IPS DF 6.9 (cell line): Measurements from ENCODE around the gene OSBPL9.

Source experiments
- DNase-seq: peaks from one replicate; pipeline ENCODE4 v3.0.0-alpha.2; 2013; ENCODE audit warnings: low read depth, low spot score
- H3K27ac ChIP-seq: one replicate; pipeline ENCODE4 v1.5.1; 2013; ENCODE audit warnings: low read length, control low read depth
- H3K27me3 ChIP-seq: 2 replicates; pipeline ENCODE4 v1.6.1; 2013; ENCODE audit warnings: mild to moderate bottlenecking, low read length; ENCODE audit not compliant: control insufficient read depth, insufficient read depth
- H3K36me3 ChIP-seq: 2 replicates; pipeline ENCODE4 v1.6.1; 2013; ENCODE audit warnings: low read length; ENCODE audit not compliant: control insufficient read depth, insufficient read depth
- H3K4me1 ChIP-seq: 2 replicates; pipeline ENCODE4 v1.6.1; 2013; ENCODE audit warnings: low read length; ENCODE audit not compliant: control insufficient read depth, insufficient read depth
- H3K4me3 ChIP-seq: 2 replicates; pipeline ENCODE4 v1.5.1; 2013; ENCODE audit warnings: mild to moderate bottlenecking, low read length
- H3K9me3 ChIP-seq: 2 replicates; pipeline ENCODE4 v1.6.1; 2013; ENCODE audit warnings: low read length, inconsistent platforms; ENCODE audit not compliant: control insufficient read depth, insufficient read depth
- WGBS: extraction: QIAGEN DNeasy Blood & Tissue Kit; methylation state at CpG from one replicate; pipeline ENCODE4 v1.1.7; 2013; ENCODE audit warnings: mixed read lengths, missing lambda C conversion rate; ENCODE audit not compliant: insufficient read length, insufficient coverage; 5-methylcytosine and 5-hydroxymethylcytosine counted together

Gene OSBPL9

GRCh38 chr1:51734896-51735745 is 118.2 kb downstream of the OSBPL9 start:
- no CpG with 5 or more reads among the region's 7 CpGs for WGBS
- no peaks in the 10 kb centered on the region for H3K9me3 ChIP-seq
- no peak for DNase-seq
- H3K36me3 ChIP-seq = no peaks in the 10 kb centered on the region
- no peak overlapping the region for H3K27ac ChIP-seq
- H3K4me3 ChIP-seq = no peak overlapping the region
- H3K27me3 ChIP-seq = no peaks in the 10 kb centered on the region
- no peaks in the 10 kb centered on the region for H3K4me1 ChIP-seq

- Histone ChIP-seq H3K9me3 (no peaks in the 10 kb centered on the region), H3K36me3 (no peaks in the 10 kb centered on the region), H3K4me1 (no peaks in the 10 kb centered on the region), H3K4me3 (no peak overlapping the region), H3K27ac (no peak overlapping the region), H3K27me3 (no peaks in the 10 kb centered on the region)
- DNase-seq = no peak
- 100% methylated on average over 1 of the region's 5 CpGs for WGBS
These were observed 118.9 kb downstream of the OSBPL9 start for GRCh38 chr1:51735746-51736254.

- DNase-seq = no peak
- Histone ChIP-seq H3K4me3 (no peak overlapping the region), H3K27me3 (no peaks in the 10 kb centered on the region), H3K4me1 (no peaks in the 10 kb centered on the region), H3K36me3 (no peaks in the 10 kb centered on the region), H3K27ac (no peak overlapping the region), H3K9me3 (no peaks in the 10 kb centered on the region)
These were observed 119.8 kb downstream of the OSBPL9 start for GRCh38 chr1:51736702-51737101.

DNA sequence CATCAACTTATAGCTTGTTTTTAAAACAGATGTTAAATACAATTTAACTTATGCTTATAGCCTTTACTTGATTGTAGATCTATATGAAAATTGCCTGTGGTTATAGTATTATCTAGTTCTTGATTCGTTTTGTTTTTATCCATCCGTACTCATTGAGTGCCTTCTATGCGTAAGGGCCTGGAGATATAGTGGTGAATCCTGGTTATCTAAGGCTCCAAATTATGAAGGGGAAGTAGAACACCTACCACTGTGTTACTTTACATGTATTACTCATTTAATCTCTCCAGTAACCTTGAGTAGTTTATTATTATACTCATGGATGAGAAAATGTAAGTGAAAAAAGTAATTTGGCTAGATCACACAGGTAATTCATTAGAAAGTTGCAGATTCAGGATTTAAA is 121.8 kb downstream of the OSBPL9 start:
- Histone ChIP-seq H3K27ac (no peak overlapping the region), H3K9me3 (no peaks in the 10 kb centered on the region), H3K4me1 (no peaks in the 10 kb centered on the region), H3K27me3 (no peaks in the 10 kb centered on the region), H3K36me3 (no peaks in the 10 kb centered on the region), H3K4me3 (no peak overlapping the region)
- DNase-seq = no peak
- WGBS = no CpG with 5 or more reads among the region's 3 CpGs

GRCh38 chr1:51740652-51741051 is 123.8 kb downstream of the OSBPL9 start:
- DNase-seq = no peak
- Histone ChIP-seq H3K4me1 (no peaks in the 10 kb centered on the region), H3K27me3 (no peaks in the 10 kb centered on the region), H3K4me3 (no peak overlapping the region), H3K9me3 (no peaks in the 10 kb centered on the region), H3K36me3 (no peaks in the 10 kb centered on the region), H3K27ac (no peak overlapping the region)
- no CpG with 5 or more reads among the region's 3 CpGs for WGBS

DNA sequence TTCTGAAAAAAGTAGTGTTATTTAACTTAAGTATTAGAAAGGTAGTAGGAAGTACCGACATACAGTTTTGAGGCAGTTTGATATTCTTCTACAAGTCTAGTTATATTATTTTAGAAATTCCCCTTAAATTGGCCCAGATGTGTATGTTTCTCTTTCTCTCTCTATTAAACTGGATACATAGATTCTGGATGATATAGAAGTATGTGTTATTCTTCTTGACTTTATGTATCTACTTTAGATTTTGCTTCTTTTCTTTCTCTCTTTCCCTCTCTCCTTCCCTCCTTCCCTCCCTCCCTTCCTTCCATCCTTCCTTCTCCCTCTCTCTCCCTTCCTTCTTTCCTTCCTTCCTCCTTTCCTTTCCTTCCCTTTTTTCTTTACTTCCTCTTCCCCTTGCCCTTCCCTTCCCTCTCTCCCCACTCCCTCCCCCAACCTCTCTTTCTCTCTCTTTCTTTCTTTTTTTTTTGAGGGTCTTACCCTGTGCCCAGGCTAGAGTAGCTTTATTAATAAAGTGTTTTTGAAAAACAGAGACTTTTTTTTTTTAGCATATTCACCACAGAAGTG is 124.3 kb downstream of the OSBPL9 start:
- H3K27ac ChIP-seq = no peak overlapping the region
- no peaks in the 10 kb centered on the region for H3K9me3 ChIP-seq
- no peak for DNase-seq
- WGBS = no CpG with 5 or more reads among the region's 1 CpG
- H3K4me1 ChIP-seq = no peaks in the 10 kb centered on the region
- no peak overlapping the region for H3K4me3 ChIP-seq
- H3K36me3 ChIP-seq = no peaks in the 10 kb centered on the region
- no peaks in the 10 kb centered on the region for H3K27me3 ChIP-seq

DNA sequence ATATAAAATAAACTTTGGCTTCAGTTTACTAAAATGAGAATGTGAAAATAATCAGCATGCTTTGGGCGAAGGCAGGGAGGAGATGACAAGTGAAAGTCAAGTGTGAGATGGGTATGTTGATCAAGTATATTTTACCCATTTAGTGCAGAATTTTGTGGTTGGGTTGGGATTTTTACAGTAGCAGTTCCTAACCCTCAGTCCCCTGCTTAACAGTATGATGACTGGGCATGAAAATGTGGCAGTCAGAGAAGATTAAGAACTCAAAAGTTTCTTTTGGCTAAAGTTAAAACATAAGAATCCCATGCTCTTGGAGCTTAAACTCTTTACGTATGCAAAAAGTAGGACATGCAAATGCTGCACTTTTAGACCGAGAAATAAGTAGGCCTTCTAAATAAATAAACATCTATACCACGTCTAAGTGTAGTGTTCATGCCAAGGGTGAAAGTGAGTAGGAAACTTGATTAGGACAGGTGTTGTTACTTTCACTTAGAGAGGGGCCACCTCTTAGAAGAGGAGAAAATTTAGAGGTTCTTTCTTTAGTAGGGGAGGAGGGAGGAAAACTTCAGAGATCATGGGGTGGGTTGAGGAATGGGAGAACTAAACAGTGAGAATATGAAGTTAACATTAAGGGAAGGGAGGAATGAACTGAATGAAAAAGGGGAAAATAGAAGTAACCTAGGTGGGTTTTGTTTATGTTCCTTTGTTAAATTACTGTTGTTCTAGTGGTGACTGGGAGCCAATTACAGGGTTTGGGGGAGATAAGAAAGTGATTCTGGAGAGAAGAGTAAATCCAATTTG is 127.8 kb downstream of the OSBPL9 start:
- Histone ChIP-seq H3K27ac (no peak overlapping the region), H3K9me3 (no peaks in the 10 kb centered on the region), H3K4me3 (no peak overlapping the region), H3K36me3 (no peaks in the 10 kb centered on the region), H3K27me3 (no peaks in the 10 kb centered on the region), H3K4me1 (no peaks in the 10 kb centered on the region)
- no peak for DNase-seq
- WGBS = no CpG with 5 or more reads among the region's 4 CpGs

GRCh38 chr1:51745304-51745570 is 128.3 kb downstream of the OSBPL9 start:
- Histone ChIP-seq H3K27me3 (no peaks in the 10 kb centered on the region), H3K36me3 (no peaks in the 10 kb centered on the region), H3K4me3 (no peak overlapping the region), H3K4me1 (no peaks in the 10 kb centered on the region), H3K27ac (no peak overlapping the region), H3K9me3 (no peaks in the 10 kb centered on the region)
- DNase-seq = no peak

DNA sequence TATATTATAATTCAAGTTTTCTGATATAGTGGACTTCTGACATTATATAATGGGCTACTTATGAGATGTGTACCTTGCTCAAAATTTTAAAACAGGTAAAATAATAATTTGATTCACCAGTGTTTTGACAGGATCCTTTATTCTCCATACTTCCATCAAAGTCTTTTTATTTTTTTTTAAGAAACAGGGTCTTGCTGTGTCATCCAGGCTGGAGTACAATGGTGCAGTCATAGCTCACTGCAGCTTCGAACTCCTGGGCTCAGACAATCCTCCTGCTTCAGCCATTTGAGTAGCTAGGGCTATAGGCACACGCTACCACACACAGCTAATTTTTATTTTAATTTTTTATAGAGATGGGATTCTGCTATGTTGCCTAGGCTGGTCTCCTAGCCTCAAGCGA is 132.3 kb downstream of the OSBPL9 start:
- Histone ChIP-seq H3K27me3 (no peaks in the 10 kb centered on the region), H3K4me1 (no peaks in the 10 kb centered on the region), H3K4me3 (no peak overlapping the region), H3K27ac (no peak overlapping the region), H3K9me3 (no peaks in the 10 kb centered on the region), H3K36me3 (no peaks in the 10 kb centered on the region; the same call in 1 of the 2 replicates)
- WGBS = no CpG with 5 or more reads among the region's 3 CpGs
- no peak for DNase-seq

DNA sequence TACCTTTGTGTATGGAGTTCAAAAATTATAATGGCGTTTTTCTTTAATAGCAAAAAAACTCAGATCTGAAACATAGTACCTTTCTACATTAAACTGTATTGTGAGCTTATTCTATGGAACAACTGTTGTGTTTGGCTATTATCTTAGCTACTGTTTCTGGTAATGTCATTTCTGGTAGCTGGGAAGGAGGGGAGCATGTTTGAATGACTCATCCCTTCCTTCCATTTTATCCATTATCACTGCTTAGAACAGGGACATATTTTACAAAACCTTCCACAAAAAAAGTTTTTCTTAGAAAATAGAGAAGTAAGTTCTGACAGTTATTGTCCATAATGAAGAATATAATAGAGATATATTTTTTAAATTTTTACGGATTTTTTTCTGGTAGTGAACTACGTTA is 133.3 kb downstream of the OSBPL9 start:
- H3K9me3 ChIP-seq = no peaks in the 10 kb centered on the region
- H3K4me1 ChIP-seq = no peaks in the 10 kb centered on the region
- no peaks in the 10 kb centered on the region; the same call in 1 of the 2 replicates for H3K36me3 ChIP-seq
- H3K4me3 ChIP-seq = no peak overlapping the region
- 100% methylated on average over 2 of the region's 3 CpGs for WGBS
- no peaks in the 10 kb centered on the region for H3K27me3 ChIP-seq
- no peak overlapping the region for H3K27ac ChIP-seq
- no peak for DNase-seq
